GM21825 (cell line): Measurements from ENCODE around the gene OTOP2.
"Not testable (repeated sequence)": the region's sequence is repeated elsewhere in the genome, so short reads cannot be mapped to it uniquely, and the experiment has no call there.

ENCODE experiments used
- ATAC-seq: cut with Tn5 transposase; IDR thresholded peaks from one replicate; pipeline ENCODE4 v1.9.1; 2021; ENCODE audit warnings: mild to moderate bottlenecking, moderate library complexity; ENCODE audit not compliant: unreplicated experiment

Gene OTOP2

DNA sequence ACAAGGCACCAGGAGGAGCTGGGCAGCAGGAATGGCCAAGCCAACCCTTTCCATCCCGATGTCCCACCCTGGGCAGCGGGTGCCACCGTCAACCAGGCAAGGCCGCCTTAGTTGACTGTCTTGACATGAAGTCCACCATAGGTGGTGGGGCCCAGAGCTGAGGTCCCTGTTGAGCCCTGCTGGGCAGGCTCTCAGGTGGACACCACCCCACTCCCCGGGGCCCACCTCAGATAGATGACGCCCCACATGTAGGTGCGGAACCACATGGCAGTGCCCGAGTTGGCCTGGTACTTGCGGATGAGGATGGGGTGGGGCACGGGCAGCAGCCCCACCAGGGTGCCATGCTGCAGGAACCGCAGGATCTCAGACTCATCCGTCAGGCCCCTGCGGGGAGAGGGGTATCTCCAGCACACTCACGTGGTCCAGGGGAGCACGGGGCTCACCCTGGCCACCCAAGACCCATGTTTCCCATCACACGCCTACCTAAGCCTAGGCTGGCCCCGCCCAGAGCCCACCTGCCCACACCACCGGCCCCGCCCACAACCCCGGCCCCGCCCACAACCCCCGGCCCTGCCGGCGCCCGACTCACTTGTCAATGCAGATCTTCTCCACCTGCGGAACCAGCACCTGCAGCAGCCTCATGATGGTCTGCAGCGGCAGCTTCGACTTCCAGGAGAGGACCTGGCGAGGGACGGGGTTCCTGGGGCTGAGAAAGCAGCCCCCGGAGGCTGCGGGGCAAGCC lies 27.8 kb downstream of the OTOP2 start:
- ATAC-seq = no peak

DNA sequence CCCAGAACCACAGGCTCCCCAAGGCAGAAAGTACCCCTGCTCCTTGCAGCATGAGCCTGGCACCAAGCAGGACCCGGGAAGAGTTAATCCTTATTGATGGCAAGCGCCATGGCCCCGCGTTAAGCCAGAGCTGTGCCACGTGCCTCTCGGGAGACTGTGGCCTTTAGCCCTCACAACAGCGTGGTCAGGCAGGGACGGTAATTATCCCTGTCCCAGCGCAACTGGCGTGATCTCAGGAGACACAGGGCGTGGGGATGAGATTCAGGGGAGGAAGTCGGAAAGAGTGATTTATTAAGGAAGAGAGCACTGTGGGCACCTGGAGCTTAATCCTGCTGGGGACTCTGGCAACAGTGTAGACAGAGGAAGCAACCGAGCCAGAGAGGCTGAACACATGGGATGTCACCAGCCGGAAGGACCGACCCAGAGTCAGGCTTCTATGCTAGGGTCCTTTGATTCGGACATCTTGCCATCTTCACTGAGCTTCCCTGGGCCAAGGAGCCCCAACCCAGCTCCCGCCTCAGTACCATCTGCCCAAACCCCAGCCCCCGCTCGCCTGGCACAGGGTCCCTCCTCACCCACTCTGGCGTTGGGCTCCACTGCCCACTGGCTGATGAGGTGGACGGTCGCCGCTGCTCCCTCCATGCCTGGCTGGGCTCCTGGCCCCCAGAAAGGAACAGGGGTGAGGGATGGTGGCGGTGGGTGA lies 28.5 kb downstream of the OTOP2 start:
- ATAC-seq = no peak

DNA sequence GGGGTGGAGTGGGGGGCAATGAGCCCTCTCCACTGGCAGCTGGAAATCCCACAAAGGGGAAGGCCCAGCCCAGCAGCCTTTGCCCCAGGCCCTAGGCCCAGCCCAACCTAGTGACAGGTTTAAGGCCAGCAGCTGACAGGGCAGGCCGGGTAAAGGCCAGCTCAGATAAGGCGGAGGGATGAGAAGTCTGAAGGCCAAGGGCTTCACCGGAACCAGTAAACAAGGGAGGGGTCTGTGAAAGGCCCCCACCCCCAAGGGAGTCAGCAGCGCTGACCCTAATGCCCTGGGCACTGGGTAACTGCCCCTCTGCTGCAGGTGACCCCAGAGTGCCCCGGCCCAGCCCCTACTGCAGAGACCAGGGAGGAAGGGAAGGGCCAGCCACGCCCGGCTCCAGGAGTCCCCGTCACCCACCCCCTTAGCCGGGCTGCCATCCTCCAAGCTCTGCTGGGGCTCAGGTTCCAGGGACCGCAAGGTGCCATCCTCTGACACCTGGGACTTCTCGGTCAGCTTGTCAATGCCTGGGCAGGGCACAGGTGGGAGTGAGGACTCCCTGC lies 29.1 kb downstream of the OTOP2 start:
- no peak for ATAC-seq

DNA sequence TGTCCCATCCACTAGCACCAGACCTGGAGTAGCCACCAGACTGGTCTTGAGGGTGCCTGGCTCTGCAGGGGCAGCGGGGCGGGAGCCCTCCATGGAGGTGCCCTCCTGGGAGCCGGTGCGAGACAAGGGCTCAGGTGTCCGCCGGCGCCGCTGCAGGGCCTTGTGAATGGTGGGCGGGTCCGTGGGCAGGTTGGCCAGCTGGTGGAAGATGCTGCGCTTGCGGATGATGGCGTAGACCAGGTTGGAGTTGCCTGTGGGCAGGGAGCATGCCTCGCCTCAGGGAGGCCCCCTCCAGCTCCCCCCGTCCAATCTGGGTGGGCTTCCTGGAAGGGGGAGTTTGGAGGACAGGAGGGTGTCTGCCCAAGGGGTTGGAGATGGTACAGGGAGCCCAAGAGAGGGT lies 30.0 kb downstream of the OTOP2 start:
- no peak for ATAC-seq

DNA sequence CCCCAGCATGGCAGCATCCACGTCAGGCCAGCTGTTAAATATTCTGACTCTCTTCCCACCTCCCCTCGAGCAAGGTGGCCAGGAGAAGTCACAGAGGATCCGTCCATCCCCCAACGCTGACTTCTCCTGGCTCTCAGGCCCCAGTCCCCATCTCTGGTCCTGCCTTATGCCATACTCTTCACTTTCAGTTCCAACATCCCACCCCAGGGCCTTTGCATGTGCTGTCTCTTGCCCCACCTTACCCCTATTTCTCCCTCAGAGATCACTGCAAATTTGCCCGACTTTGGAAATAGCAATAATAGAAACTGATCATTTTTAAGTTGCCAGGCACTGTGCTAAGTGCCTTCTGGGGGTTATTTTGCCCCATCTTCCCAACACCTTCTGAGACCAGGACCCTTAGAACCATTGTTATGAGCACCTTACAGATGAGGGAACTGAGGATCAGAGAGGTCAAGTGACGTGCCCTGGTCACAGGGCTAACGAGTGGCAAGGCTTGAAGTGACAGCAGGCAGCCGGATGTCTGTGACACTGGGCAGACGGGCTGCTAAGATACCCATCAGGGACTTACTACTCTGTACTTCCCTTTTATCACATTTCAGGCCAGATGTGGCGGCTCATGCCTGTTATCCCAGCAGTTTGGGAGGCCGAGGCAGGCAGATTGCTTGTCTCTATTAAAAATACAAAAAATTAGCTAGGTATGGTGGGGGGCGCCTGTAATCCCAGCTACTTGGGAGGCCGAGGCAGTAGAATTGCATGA lies 30.8 kb downstream of the OTOP2 start:
- no peak for ATAC-seq

DNA sequence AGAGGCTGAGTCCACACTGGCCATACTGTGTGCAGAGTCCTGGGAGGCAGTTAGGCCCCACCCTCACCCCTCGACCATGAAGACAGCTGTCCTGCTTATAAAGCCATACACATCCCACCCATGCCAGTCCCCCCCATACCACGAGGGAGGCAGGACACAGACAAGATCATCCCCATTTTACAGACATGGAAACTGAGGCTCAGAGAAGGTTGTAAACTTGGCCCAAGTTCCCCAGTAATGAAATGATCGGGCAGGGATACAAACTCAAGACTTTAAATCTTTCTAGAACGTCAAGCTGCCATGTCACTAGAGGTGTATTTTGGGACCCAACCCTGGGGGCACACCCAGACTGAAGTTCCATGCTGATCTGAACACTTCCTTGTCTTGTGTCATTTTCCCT lies 32.0 kb downstream of the OTOP2 start:
- ATAC-seq = no peak

DNA sequence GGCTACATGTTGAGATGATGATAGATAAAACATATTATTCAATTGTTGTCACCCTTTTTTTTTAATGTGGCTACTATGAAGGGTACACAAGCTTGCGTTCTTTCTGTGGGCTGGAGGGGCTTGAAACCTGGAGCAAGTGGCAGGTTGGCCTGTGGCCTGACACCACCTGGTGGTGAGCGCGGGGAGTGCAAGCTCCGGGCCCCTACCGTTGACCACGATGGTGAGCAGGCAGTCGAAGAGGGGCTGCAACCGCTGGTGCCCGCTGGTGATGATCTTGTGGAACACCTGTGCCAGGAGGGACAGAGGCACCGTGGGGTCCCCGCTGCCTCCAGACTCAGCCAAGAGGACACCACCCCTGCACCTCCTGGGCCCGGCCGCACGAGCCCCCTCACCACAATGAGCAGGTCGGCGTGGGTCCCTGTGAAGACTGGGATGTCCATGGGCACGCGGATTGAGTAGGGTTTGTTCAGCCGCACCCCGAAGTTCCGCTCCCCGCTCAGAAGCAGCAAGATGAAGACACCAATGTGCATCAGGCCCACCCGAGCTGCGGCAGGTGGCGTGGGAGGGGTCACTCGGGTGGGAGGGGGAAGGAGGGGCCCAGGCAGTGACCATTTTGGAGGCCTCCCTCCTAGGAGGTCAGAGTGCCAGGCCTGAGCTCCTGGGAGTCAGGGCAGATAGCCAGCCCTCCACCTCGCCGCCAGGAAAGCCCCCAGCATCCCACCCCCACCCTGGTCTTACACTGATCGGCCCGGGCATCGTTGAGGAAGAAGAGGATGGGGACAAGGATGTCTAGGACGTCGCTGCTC lies 34.1 kb downstream of the OTOP2 start:
- ATAC-seq = no peak

DNA sequence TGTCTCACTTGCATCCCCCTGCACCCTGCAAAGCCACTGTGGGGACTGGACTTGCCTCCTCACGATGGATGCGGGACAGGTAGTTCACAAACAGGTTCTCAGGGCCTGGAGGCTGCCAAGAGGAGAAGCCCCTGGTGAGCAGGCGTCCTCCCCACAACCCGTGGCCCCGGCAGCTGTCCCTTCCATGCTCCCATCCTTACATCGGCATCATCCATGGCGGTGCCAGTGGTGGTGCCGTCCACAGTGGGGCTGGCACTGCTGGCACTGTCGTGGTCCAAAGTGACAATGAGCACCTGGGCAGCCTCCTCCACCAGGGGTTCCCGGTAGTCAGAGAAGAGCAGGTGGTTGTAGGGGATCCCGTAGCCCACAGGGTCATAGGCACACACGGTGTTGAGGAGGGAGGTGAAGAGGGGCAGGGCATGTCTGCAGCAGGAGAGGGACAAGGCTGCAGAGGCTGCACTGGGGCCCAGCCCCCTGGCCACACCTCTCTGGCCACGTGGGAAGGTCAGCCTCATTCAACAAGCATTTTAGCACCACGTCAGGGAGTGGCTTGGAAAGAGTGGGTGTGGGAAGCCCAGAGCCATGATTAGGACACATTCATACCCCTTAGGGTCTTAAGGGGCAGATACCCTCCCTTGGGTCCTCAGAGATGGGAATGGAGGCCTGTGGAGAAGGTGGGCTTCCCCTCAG lies 35.9 kb downstream of the OTOP2 start:
- ATAC-seq = no peak

DNA sequence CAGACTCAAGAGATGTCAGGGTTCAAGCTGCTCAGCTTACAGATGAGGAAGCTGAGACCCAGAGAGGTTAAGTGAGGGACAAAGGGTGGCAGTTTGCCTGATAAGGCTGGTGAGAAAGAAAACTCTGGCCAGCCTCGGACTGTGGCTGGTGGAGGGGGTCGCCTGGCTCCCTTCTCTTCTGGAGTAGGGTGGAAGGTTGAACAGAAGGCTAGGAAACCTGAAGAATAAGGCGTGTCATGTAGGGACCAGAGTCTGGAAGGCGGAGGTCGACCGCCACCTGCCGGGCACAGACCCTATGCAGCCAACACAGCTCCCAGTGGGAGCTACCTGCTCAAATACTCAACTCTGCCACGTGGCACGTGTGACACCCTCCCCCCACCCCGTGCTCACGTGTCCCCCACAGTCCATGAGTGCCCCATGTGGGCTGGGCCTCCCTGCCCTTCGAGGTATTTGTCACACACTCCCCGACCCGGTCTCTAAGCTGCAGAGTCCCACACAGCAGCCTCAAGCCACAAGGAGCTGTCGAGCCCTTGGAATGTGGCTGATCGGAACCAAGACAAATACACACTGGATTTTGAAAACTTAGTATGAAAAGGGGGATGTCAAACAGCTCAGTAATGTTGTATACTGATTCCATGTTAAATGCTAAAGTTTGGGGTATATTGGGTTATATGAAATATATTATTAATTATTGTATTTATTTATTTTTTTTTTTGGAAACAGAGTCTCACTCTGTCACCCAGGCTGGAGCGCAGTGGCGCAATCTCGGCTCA lies 36.7 kb downstream of the OTOP2 start:
- ATAC-seq = no peak

DNA sequence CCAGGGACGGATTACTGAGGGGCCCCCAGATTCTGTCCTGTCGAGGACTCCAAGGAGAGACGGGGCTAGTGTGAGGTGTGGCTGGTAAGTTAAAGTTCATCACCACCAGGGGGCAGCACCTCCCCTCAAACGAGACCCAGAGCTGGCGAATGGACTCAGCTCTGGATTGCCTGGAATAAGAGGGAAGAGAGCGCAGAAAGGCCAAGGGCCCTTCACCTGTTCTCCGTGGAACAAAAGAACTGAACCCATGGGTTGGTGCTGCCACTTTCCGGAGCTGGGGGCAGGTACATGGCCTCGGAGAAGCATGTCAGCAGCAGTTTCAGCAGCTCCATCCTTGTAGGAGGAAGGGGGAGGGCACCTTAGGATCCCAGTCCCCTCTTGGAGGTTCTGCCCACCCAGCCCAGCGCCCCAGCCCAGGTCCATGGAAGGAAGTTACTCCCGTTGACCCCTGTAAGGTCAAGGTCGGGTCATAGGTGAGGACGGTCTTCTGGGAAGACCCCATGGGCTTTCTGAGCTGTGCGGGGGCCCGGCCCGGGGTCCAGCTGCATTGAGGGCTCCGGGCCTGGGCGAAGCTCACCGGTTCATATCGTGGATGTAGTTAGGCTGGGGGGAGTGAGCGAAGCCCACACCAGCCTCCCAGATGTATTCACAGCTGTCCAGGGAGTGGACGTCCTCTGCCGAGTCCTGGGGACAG lies 37.7 kb downstream of the OTOP2 start:
- ATAC-seq = no peak

DNA sequence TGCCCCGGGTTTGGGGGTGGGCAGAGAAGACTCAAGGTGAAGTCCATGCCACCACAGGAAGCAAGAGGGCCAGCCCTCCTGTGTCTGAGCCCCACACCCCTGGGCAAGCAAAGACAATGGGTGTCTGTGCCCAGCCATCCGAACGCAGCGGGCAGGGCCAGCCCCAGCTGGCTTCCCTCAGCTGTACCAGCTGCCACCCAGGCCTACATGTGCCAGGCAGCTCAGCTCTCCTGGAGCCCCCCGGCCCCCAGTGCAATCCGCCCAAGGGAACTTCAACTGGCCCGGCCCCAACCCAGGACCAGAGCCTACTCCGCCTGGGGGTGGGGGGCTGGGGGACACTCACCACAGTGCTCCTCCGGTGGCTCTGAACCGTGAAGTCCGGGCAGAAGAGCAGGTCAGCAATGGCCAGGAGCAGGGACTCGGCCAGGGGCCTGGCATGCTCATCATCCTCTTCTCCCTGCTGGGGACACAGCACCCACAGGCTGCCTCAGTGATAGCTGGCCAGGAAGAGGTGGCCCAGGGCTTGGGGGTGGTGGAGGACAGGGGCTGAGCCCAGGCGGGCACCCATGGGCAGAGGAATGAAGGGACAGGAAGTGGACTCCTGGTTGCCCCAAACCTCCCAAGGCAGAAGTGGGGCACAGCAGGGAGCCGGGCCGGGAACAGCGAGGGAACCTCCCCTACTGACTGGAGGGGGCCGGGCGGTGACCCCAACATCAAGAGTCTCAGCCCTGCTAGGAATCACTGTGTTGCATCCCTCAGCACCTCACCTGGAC lies 38.7 kb downstream of the OTOP2 start:
- no peak for ATAC-seq

DNA sequence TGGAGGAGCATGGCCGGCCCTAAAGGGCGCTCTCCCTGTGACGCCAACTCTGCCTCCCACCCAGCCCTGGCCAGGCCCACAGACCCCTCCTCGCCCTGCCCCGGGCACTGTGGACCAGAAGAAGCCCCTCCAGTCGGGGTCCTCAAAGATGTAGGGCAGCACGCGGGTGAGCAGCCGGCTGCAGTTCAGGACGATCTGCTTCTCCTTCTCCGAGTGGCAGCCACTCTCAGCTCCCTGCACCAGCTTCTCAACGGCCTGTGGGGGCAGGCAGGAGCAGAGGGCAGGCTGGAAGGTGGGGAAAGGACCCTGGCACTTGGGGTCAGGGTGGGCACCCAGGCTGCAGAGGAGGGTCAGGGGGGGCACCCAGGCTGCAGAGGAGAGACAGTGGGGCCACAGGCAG lies 39.6 kb downstream of the OTOP2 start:
- ATAC-seq = no peak

DNA sequence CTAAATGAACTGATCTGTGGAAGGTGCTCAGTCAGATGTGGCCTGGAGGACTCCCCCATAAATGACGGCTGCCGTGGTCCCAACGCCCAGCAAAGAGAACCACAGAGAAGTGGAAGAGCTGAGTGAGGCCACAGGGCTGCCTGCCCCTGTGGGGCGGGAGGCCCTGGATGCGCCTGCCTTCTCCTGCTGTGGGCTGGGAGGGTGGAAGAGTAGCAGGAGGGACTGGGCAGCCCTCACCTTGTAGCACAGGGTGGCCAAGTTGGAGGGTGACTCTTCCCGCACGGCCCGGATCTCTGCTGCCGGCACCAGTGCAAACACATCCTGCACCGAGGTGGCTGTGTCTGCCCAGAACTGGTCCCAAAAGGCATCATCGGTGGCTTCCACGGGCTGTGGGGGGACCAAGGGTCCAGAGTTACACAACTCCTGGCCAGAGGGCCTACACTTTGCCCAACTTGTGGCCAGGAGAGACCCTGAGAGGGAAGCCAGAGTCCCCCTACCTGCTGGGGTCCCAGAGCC lies 40.2 kb downstream of the OTOP2 start:
- ATAC-seq = no peak

DNA sequence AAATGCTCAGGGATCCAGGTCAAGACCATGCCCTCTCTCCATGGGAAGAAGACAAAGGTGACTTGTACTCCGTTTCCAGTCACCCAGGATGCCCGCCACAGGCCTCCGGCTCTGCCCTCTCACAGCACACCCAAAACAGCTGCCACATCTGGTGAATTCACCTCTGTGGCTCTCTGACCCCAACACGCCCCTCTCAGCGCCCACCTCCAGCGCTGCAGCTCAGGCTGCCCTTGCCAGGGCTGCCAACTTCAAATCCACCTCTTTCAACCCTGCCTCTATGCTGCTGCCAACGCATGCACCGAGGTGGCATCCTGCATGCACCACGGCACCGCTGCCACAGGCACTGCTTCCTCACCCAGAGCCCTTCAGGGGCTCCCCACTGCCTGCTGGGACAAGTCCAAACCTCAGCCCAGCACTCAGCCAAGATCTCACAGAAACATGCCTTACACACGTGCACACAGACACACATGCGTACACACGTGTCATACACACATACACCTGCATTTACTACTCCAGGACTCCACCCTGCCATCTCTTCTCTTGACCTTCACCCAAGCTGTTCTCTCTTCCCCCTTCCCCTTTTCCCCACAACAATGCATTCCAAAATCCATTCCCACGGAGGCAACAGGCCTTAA lies 41.0 kb downstream of the OTOP2 start:
- ATAC-seq = no peak

DNA sequence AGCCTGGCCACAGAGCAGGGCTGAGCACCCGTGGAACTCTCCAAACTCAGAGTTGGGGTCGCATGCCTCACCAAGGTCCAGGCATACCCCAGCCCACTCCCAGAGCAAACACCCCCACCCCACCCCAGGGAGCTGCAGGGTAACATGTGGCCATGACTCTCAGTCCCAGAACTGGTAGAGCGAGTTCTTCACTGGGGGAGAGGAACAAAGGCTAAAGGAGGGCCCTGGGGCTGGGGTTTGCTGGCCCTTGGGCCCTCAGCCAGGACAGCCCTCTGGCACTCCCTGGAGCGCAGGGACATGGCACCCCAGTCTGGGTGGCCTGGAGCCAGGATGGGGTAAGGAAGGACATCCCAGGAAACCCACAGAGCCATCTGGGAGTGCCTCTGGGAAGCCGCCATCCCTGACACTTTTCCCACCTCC lies 44.3 kb downstream of the OTOP2 start:
- no peak for ATAC-seq

DNA sequence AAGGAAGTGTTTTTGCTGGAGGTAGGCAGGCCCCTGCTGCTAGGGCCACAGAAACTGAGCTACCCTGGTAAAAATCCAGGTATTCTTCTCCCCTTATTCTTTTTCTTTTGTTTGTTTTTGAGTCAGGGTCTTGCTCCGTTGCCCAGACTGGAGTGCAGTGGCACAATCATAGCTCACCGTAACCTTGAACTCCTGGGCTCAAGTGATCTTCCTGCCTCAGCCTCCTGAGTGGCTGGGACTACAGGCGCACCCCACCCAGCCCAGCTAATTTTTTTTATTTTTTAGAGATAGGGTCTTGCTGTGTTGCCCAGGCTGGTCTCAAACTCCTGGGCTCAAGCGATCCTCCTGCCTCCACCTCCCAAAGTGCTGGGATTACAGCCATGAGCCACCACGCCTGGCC lies 45.4 kb downstream of the OTOP2 start:
- not testable (repeated sequence) for ATAC-seq

DNA sequence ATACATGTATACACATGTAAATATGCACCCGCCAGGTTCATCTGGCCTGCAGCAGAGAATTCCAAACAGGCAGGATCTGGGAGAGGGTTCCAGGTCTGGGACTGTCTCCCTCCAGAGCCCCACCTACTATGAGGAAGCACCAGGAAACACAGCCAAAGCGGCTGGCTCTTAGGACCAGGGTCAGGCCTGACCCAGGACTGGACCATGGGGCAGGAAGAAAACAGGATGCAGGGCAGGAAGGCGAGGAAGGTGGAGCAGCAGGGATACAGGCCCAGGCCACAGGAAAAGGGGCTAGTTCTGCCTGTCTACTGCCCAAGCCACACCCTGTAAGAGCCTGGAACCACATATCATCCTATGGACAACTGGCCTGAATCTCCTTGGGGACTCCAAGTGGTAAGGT lies 46.3 kb downstream of the OTOP2 start:
- no peak for ATAC-seq
